ENCODE measurements around the gene RETREG3.
A peak's percentile ranks its signal among the peaks of the same experiment; 100 is the strongest.
"Not testable (repeated sequence)": the region's sequence is repeated elsewhere in the genome, so short reads cannot be mapped to it uniquely, and the experiment has no call there.

Gene RETREG3

DNA sequence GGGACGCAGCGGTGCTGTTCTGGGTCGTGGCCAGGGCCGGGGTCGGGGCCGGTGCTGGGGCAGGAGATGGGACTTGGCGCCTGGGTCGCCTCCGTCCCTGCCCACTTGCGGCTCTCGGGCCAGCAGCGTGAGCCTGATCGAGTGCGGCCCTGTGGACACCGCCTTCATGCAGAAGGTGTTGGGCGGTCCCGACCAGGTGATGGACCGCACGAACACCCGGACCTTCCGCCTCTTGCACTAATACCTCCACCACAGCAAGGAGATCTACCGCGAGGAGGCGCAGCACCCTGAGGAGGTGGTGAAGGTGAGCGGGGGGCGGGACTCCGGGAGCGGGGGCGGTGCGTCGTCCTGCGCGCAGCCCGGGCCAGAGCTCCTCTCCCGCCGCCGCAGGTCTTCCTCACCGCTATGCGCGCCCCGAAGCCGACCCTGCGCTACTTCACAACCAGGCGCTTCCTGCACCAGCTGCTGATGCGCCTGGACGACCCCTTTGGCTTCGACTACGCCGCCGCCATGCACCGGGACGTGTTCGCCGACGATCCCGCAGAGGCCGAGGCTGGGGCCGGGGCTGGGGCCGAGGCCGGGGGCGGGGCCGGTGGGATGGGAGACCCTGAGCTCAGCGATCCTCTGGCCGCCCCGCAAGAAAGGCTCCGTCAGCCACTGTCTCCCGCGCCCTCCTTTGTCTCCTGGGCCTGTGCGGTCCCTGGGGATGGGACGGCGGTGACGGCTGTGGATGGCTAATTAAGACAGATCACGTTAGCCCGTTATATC is 60.9 kb downstream of the RETREG3 start:
- Histone ChIP-seq H3K4me3 (ENCODE audit: insufficient read depth in 1 of 2, low read depth in 1 of 2, low read length in 2 of 2) (peak overlapping the region in 1 of 2 experiments; percentile 40), H2BK12ac (ENCODE audit: low read length in 2 of 2) (peak overlapping the region in 1 of 2 experiments; percentile 25), H2BK120ac (ENCODE audit: low read depth, low read length) (peak overlapping the region; percentile 34), H3K18ac (ENCODE audit: low read depth in 1 of 2, low read length in 2 of 2) (peak overlapping the region; percentile 66 to 88), H4K91ac (ENCODE audit: low read length) (peak overlapping the region; percentile 61), H3K27ac (ENCODE audit: low read length, poor library complexity, severe bottlenecking) (no peak overlapping the region), H2AK5ac (ENCODE audit: low read length, severe bottlenecking) (no peak overlapping the region), H3K79me1 (replicated peaks; ENCODE audit: low read length, poor library complexity, severe bottlenecking) (peaks cover 16% of the 10 kb centered on the region), H4K8ac (ENCODE audit: low read length) (peak overlapping the region; percentile 40), H3K14ac (ENCODE audit: low read length in 2 of 2) (peak overlapping the region in 1 of 2 experiments; percentile 79), H3K4ac (ENCODE audit: low read depth in 1 of 2, low read length in 2 of 2) (peak overlapping the region in 1 of 2 experiments; percentile 66), H3K4me1 (ENCODE audit: control insufficient read depth, insufficient read depth, low read depth, low read length) (peaks cover 15% of the 10 kb centered on the region), H3K27me3 (ENCODE audit: control insufficient read depth in 1 of 2, insufficient read depth in 1 of 2, low read length in 2 of 2) (peaks cover 0 to 5% of the 10 kb centered on the region in 2 experiments), H2AFZ (ENCODE audit: low read depth, low read length) (peak overlapping the region; percentile 6), H3K23ac (ENCODE audit: low read length in 2 of 2) (peak overlapping the region in 1 of 2 experiments; percentile 77), H2BK5ac (ENCODE audit: low read depth, low read length, poor library complexity, severe bottlenecking) (no peak overlapping the region), H3K9ac (ENCODE audit: low read length) (no peak overlapping the region), H2BK15ac (ENCODE audit: low read depth, poor library complexity, severe bottlenecking) (no peak overlapping the region), H3K9me3 (ENCODE audit: control insufficient read depth, low read length) (no peaks in the 10 kb centered on the region), H3K36me3 (ENCODE audit: control insufficient read depth in 1 of 2, insufficient read depth in 2 of 2, low read depth in 1 of 2, low read length in 2 of 2) (peaks cover 22 to 34% of the 10 kb centered on the region in 2 experiments), H3K4me2 (ENCODE audit: low read length, poor library complexity, severe bottlenecking) (peak overlapping the region; percentile 57)
- WGBS = 11% methylated on average over 56 of the region's 74 CpGs
- DNase-seq = peak; percentile 53

DNA sequence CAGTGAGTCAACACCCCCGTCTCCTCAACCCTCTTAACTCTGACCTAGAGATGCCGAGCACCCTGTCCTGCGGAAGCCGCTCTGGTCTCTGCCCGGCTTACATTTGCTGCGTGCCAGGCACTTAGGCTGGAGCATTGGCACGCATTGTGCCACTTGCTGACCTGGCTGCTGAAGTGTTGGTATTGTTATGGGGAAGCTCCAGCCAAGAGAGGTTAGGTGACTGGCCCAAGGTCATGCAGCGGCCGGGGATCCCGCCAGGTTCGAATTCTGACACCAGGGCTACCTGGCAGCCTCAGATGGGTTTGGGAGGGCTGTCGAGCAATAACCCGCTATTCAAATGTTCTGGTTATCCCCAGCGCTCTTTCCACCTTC is 61.5 kb downstream of the RETREG3 start:
- Histone ChIP-seq H4K8ac (ENCODE audit: low read length) (peak overlapping the region; percentile 27), H3K9me3 (ENCODE audit: control insufficient read depth, low read length) (no peaks in the 10 kb centered on the region), H2BK120ac (ENCODE audit: low read depth, low read length) (peak overlapping the region; percentile 34), H3K36me3 (ENCODE audit: control insufficient read depth in 1 of 2, insufficient read depth in 2 of 2, low read depth in 1 of 2, low read length in 2 of 2) (peaks cover 28 to 35% of the 10 kb centered on the region in 2 experiments), H3K4me2 (ENCODE audit: low read length, poor library complexity, severe bottlenecking) (peak overlapping the region; percentile 57), H3K18ac (ENCODE audit: low read depth in 1 of 2, low read length in 2 of 2) (no peak overlapping the region), H2BK12ac (ENCODE audit: low read length in 2 of 2) (no peak overlapping the region), H3K27ac (ENCODE audit: low read length, poor library complexity, severe bottlenecking) (no peak overlapping the region), H2AK5ac (ENCODE audit: low read length, severe bottlenecking) (no peak overlapping the region), H3K23ac (ENCODE audit: low read length in 2 of 2) (no peak overlapping the region), H3K27me3 (ENCODE audit: control insufficient read depth in 1 of 2, insufficient read depth in 1 of 2, low read length in 2 of 2) (peaks cover 0 to 5% of the 10 kb centered on the region in 2 experiments), H3K79me1 (replicated peaks; ENCODE audit: low read length, poor library complexity, severe bottlenecking) (peaks cover 20% of the 10 kb centered on the region), H3K14ac (ENCODE audit: low read length in 2 of 2) (no peak overlapping the region), H2AFZ (ENCODE audit: low read depth, low read length) (no peak overlapping the region), H3K9ac (ENCODE audit: low read length) (no peak overlapping the region), H3K4ac (ENCODE audit: low read depth in 1 of 2, low read length in 2 of 2) (peak overlapping the region in 1 of 2 experiments; percentile 66), H3K4me3 (ENCODE audit: insufficient read depth in 1 of 2, low read depth in 1 of 2, low read length in 2 of 2) (peak overlapping the region in 1 of 2 experiments; percentile 40), H2BK15ac (ENCODE audit: low read depth, poor library complexity, severe bottlenecking) (no peak overlapping the region), H3K4me1 (ENCODE audit: control insufficient read depth, insufficient read depth, low read depth, low read length) (peaks cover 12% of the 10 kb centered on the region), H4K91ac (ENCODE audit: low read length) (no peak overlapping the region), H2BK5ac (ENCODE audit: low read depth, low read length, poor library complexity, severe bottlenecking) (no peak overlapping the region)
- no peak for DNase-seq
- 92% methylated on average over 14 of the region's 14 CpGs for WGBS

DNA sequence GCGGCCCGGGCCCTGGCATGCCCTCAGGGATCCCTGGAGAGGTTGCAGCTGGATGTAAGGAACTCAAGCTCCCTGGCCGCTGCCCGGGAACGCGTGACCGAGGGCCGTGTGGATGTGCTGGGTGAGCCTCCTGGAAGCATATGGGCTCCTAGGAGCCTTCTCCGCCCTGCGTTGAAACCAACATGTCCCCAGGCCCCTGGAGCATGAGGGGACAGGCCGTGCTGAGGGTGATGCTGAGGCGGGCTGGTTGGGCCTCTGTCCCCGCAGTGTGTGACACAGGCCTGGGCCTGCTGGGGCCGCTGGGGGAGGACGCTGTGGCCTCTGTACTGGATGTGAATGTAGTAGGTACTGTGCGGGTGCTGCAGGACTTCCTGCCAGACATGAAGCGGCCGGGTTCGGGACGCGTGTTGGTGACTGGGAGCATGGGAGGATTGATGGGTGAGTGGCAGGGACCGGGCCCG is 62.1 kb downstream of the RETREG3 start:
- H2AFZ ChIP-seq (ENCODE audit: low read depth, low read length) = no peak overlapping the region
- DNase-seq = no peak
- no peak overlapping the region for H3K23ac ChIP-seq (ENCODE audit: low read length in 2 of 2)
- H3K4me1 ChIP-seq (ENCODE audit: control insufficient read depth, insufficient read depth, low read depth, low read length) = peaks cover 12% of the 10 kb centered on the region
- no peak overlapping the region for H4K91ac ChIP-seq (ENCODE audit: low read length)
- H2BK5ac ChIP-seq (ENCODE audit: low read depth, low read length, poor library complexity, severe bottlenecking) = no peak overlapping the region
- H2BK15ac ChIP-seq (ENCODE audit: low read depth, poor library complexity, severe bottlenecking) = no peak overlapping the region
- H3K9ac ChIP-seq (ENCODE audit: low read length) = no peak overlapping the region
- H3K27ac ChIP-seq (ENCODE audit: low read length, poor library complexity, severe bottlenecking) = no peak overlapping the region
- no peaks in the 10 kb centered on the region for H3K9me3 ChIP-seq (ENCODE audit: control insufficient read depth, low read length)
- no peak overlapping the region for H3K4ac ChIP-seq (ENCODE audit: low read depth in 1 of 2, low read length in 2 of 2)
- no peak overlapping the region for H3K18ac ChIP-seq (ENCODE audit: low read depth in 1 of 2, low read length in 2 of 2)
- peaks cover 19% of the 10 kb centered on the region for H3K79me1 ChIP-seq (replicated peaks; ENCODE audit: low read length, poor library complexity, severe bottlenecking)
- no peak overlapping the region for H3K14ac ChIP-seq (ENCODE audit: low read length in 2 of 2)
- no peak overlapping the region for H2BK120ac ChIP-seq (ENCODE audit: low read depth, low read length)
- 94% methylated on average over 23 of the region's 23 CpGs for WGBS
- H3K4me3 ChIP-seq (ENCODE audit: insufficient read depth in 1 of 2, low read depth in 1 of 2, low read length in 2 of 2) = no peak overlapping the region
- no peak overlapping the region for H2BK12ac ChIP-seq (ENCODE audit: low read length in 2 of 2)
- H2AK5ac ChIP-seq (ENCODE audit: low read length, severe bottlenecking) = no peak overlapping the region
- no peak overlapping the region for H4K8ac ChIP-seq (ENCODE audit: low read length)
- H3K27me3 ChIP-seq (ENCODE audit: control insufficient read depth in 1 of 2, insufficient read depth in 1 of 2, low read length in 2 of 2) = peaks cover 0 to 5% of the 10 kb centered on the region in 2 experiments
- H3K36me3 ChIP-seq (ENCODE audit: control insufficient read depth in 1 of 2, insufficient read depth in 2 of 2, low read depth in 1 of 2, low read length in 2 of 2) = peaks cover 31 to 37% of the 10 kb centered on the region in 2 experiments
- no peak overlapping the region for H3K4me2 ChIP-seq (ENCODE audit: low read length, poor library complexity, severe bottlenecking)

DNA sequence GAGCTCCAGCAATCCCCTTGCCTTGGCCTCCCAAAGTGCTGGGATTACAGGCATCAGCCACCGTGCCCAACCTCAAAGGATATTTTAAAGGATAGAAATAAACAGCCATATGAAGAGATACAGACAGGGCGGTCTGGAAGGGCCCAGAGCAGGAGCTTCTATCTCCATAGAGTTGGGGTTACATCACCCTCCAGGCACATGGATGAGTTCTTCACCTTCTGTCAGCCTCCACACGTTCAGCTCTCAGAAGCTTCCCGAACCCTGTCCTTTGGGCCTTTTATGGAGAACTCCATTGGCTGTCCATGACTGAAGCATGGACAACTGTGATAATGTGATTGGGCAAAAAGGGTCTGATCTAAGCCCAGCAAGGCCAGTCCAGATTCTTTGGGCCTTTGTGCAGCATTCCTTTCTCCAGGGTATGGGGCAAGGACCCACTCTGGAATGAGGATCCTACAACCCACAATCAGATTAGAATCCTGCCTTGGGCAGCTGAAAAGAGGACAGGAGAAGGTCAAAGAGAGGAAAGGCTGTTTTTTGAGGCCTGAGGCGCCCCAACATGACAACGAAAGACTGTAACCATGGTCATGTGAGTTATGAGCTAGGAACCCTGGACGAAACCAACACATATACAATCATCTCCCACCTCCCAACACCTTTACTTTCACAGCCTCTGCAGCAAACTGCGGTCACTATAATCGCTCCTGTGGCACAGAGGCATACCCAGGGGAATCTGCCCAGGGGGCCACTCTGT is 63.2 kb downstream of the RETREG3 start:
- not testable (repeated sequence) for H3K14ac ChIP-seq (ENCODE audit: low read length in 2 of 2); H2AK5ac ChIP-seq (ENCODE audit: low read length, severe bottlenecking); H3K4me2 ChIP-seq (ENCODE audit: low read length, poor library complexity, severe bottlenecking); H4K8ac ChIP-seq (ENCODE audit: low read length); H3K18ac ChIP-seq (ENCODE audit: low read depth in 1 of 2, low read length in 2 of 2); H2BK12ac ChIP-seq (ENCODE audit: low read length in 2 of 2); DNase-seq; H2BK15ac ChIP-seq (ENCODE audit: low read depth, poor library complexity, severe bottlenecking); H2AFZ ChIP-seq (ENCODE audit: low read depth, low read length); H3K23ac ChIP-seq (ENCODE audit: low read length in 2 of 2); H3K4ac ChIP-seq (ENCODE audit: low read depth in 1 of 2, low read length in 2 of 2); H3K4me3 ChIP-seq (ENCODE audit: insufficient read depth in 1 of 2, low read depth in 1 of 2, low read length in 2 of 2); H3K9me3 ChIP-seq (ENCODE audit: control insufficient read depth, low read length); H2BK5ac ChIP-seq (ENCODE audit: low read depth, low read length, poor library complexity, severe bottlenecking); H3K9ac ChIP-seq (ENCODE audit: low read length); H3K27ac ChIP-seq (ENCODE audit: low read length, poor library complexity, severe bottlenecking); H2BK120ac ChIP-seq (ENCODE audit: low read depth, low read length); H3K27me3 ChIP-seq (ENCODE audit: control insufficient read depth in 1 of 2, insufficient read depth in 1 of 2, low read length in 2 of 2)
- 93% methylated on average over 4 of the region's 9 CpGs for WGBS
- Histone ChIP-seq H3K79me1 (replicated peaks; ENCODE audit: low read length, poor library complexity, severe bottlenecking) (peaks cover 17% of the 10 kb centered on the region), H4K91ac (ENCODE audit: low read length) (peak overlapping the region; percentile 20), H3K4me1 (ENCODE audit: control insufficient read depth, insufficient read depth, low read depth, low read length) (peaks cover 12% of the 10 kb centered on the region), H3K36me3 (ENCODE audit: control insufficient read depth in 1 of 2, insufficient read depth in 2 of 2, low read depth in 1 of 2, low read length in 2 of 2) (peaks cover 40 to 45% of the 10 kb centered on the region in 2 experiments)

All from mesenchymal stem cell (in vitro differentiated cells and primary cell).